ENCODE data around the gene NLRP7.
"Not testable (repeated sequence)": the region's sequence is repeated elsewhere in the genome, so short reads cannot be mapped to it uniquely, and the experiment has no call there.

DNA sequence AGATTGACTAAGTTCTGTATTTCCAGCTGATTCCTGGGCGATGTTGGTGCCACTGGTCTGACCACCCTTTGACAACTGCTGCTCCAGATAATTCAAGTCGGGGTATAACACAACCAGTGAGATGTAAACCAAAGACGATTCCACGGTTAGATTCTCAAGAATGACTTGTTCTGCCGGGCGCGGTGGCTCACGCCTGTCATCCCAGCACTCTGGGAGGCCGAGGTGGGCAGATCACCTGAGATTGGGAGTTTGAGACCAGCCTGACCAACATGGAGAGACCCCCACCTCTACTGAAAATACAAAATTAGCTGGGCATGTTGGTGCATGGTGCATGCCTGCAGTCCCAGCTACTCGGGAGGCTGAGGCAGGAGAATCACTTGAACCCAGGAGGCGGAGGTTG is 42.2 kb upstream of the NLRP7 start:
- TF ChIP-seq, protein P1, sequence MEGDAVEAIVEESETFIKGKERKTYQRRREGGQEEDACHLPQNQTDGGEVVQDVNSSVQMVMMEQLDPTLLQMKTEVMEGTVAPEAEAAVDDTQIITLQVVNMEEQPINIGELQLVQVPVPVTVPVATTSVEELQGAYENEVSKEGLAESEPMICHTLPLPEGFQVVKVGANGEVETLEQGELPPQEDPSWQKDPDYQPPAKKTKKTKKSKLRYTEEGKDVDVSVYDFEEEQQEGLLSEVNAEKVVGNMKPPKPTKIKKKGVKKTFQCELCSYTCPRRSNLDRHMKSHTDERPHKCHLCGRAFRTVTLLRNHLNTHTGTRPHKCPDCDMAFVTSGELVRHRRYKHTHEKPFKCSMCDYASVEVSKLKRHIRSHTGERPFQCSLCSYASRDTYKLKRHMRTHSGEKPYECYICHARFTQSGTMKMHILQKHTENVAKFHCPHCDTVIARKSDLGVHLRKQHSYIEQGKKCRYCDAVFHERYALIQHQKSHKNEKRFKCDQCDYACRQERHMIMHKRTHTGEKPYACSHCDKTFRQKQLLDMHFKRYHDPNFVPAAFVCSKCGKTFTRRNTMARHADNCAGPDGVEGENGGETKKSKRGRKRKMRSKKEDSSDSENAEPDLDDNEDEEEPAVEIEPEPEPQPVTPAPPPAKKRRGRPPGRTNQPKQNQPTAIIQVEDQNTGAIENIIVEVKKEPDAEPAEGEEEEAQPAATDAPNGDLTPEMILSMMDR (IDR thresholded peaks at IDR 0.05): not testable (repeated sequence)
- not testable (repeated sequence) for TF ChIP-seq POLR2A (IDR thresholded peaks at IDR 0.05)
